Spleen (tissue), 11 donors: Measurements from ENCODE around the gene PRKRIP1. TPM values are rescaled to one million over a fixed set of nuclear protein-coding genes. Genes with fewer than 3 reads are reported as not detected.

Source experiments
- DNase-seq: peaks from one replicate; pipeline ENCODE4 v3.0.0-alpha.2; 2020
- H3K27ac ChIP-seq, 8 donors: fragments of 200-600 bp; sonication (generic) in 7 of 8; 1 replicate in 4 of 8; 2 replicates in 4 of 8; pipeline versions ENCODE4 v1.5.0 to v1.8.0; 2016 to 2021; ENCODE audit warnings: inconsistent platforms in 4 of 8, mild to moderate bottlenecking in 4 of 8, moderate library complexity in 1 of 8
- H3K27me3 ChIP-seq, 7 donors: fragments of 200-600 bp; sonication (generic) in 6 of 7; replicated peaks in 1 of 7; 1 replicate in 4 of 7; 2 replicates in 3 of 7; pipeline versions ENCODE4 v1.5.0 to v1.8.0; 2016 to 2021; ENCODE audit warnings: inconsistent platforms in 3 of 7, mild to moderate bottlenecking in 1 of 7
- H3K36me3 ChIP-seq, 6 donors: fragments of 200-600 bp; sonication (generic) in 5 of 6; 1 replicate in 4 of 6; 2 replicates in 2 of 6; pipeline versions ENCODE4 v1.5.0 to v1.8.0; 2016 to 2021; ENCODE audit warnings: inconsistent platforms in 2 of 6
- H3K4me1 ChIP-seq, 6 donors: fragments of 200-600 bp; sonication (generic) in 5 of 6; 1 replicate in 3 of 6; 2 replicates in 3 of 6; pipeline versions ENCODE4 v1.5.0 to v1.8.0; 2016 to 2021; ENCODE audit warnings: inconsistent platforms in 3 of 6
- H3K4me3 ChIP-seq, 8 donors: fragments of 200-600 bp; sonication (generic) in 7 of 8; 1 replicate in 4 of 8; 2 replicates in 4 of 8; pipeline versions ENCODE4 v1.5.0 to v1.8.0; 2016 to 2021; ENCODE audit warnings: inconsistent platforms in 4 of 8, mild to moderate bottlenecking in 4 of 8, moderate library complexity in 2 of 8
- H3K9me3 ChIP-seq, 8 donors: fragments of 200-600 bp; sonication (generic) in 7 of 8; 1 replicate in 4 of 8; 2 replicates in 4 of 8; pipeline versions ENCODE4 v1.5.0 to v1.8.0; 2016 to 2021; ENCODE audit warnings: inconsistent platforms in 4 of 8
- CTCF ChIP-seq, 11 experiments: fragments of 200-600 bp in 7 of 11; fragments of 450-650 bp in 4 of 11; sonication (generic) in 4 of 11; IDR thresholded peaks in 8 of 11; conservative IDR thresholded peaks in 3 of 11; 1 replicate in 7 of 11; 2 replicates in 4 of 11; pipeline versions ENCODE4 v1.4.0 to v1.8.0; 2016 to 2021; ENCODE audit warnings: antibody characterized with exemption in 11 of 11, inconsistent platforms in 4 of 11, mild to moderate bottlenecking in 1 of 11
- POLR2A ChIP-seq, 3 donors: fragments of 450-650 bp; IDR thresholded peaks; one replicate each; pipeline ENCODE4 v1.5.1; 2017; ENCODE audit warnings: antibody characterized with exemption in 3 of 3, mild to moderate bottlenecking in 1 of 3
- POLR2AphosphoS5 ChIP-seq, 3 donors: sonication (generic); formaldehyde crosslinking; IDR thresholded peaks; one replicate each; pipeline ENCODE4 v1.5.1; 2017; ENCODE audit warnings: antibody characterized with exemption in 3 of 3
- WGBS, 5 donors: extraction: QIAGEN DNeasy Blood & Tissue Kit in 3 of 5; methylation state at CpG; one replicate each; pipeline versions ENCODE4 v1.1.5 to v1.1.7; 2013 to 2018; 5-methylcytosine and 5-hydroxymethylcytosine counted together
- intact Hi-C: fragments of 100-400 bp; cut with DNase I; formaldehyde crosslinking; loops from one replicate; pipeline ENCODE4 v1.15.0; 2023; ENCODE audit warnings: low total_unique reads
- polyA plus RNA-seq, 3 donors: library from polyadenylated mRNA; stranded (reverse); fragments of 200-250 nt; gene quantifications; one replicate each; pipeline ENCODE4 v1.2.1, GENCODE V29; 2013
- total RNA-seq, 7 donors: library from RNA; depleted of rRNA in 3 of 7; stranded (reverse); fragments of >200 nt in 3 of 7; fragmentation: NEBNext Ultra II Directional in 4 of 7; extraction: Animal tissue kit (Norgen Biotek cat#: 25700) in 4 of 7; gene quantifications; one replicate each; pipeline versions ENCODE4 v1.1.0 to v1.2.1, GENCODE V29; 2016 to 2021
- donor health status: healthy with polysubstance abuse.
- donor health status: DM: no; HTN: no; CAD: no; lungs with moderate emphysema.
- donor health status: DM: no; HTN: no; CAD: no.
- donor health status: Bipolar disorder and iron deficiency.
- donor health status: healthy.
- donor health status: DM: no; HTN: no; CAD: no.
- donor health status: DM: yes; HTN: yes; CAD: no.

The PRKRIP1 gene
- total and polyA plus RNA-seq, 10 donors: 25.0 to 45.7 (median 30.4) TPM

DNA sequence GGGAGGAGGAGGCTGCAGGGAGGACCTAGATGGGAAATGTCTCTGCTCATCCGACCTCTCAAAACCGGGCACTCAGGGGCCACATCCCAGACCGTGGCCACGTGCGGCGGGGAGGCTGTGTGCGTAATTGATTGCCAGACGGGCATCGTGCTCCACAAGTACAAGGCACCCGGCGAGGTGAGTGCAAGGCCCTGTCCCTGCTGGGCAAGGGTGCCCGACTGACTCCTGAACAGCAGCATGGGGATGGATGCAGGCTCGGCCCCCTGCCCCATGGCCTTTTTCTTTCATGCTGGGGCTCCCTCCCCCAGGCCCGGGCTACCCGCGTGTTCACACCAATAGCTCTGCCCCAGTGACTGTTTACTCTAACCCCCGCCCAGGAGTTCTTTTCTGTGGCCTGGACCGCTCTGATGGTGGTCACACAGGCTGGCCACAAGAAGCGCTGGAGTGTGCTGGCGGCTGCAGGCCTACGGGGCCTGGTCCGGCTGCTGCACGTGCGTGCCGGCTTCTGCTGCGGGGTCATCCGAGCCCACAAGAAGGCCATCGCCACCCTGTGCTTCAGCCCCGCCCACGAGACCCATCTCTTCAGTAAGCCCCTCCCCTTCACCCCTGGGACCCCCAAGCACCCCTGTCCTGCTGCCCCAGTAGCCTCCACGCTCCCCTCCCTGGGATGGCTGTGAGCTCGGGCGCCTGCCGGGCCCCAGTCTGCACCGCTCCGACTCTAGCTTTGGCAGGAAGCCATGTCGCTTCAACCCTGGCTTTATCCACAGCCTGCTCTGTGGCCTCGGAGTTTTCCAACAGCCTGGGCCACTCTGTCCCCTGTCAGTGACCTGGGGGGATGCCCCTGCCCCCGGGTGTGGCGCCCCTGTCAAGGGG, 72.6 kb downstream of the PRKRIP1 start:
- Histone ChIP-seq H3K9me3 (no peaks in the 10 kb centered on the region), H3K4me1 (peaks cover 12 to 60% (median 25%) of the 10 kb centered on the region in 6 donors), H3K27me3 (no peaks in the 10 kb centered on the region), H3K4me3 (no peak overlapping the region), H3K36me3 (peaks cover 0 to 65% (median 38%) of the 10 kb centered on the region in 6 donors), H3K27ac (no peak overlapping the region)
- intact Hi-C loops: no loop called here
- DNase-seq: peak; percentile 76
- 80 to 90% (median 86%) methylated on average over 30 to 40 of the region's 40 CpGs for WGBS, 5 donors
- TF ChIP-seq CTCF (IDR thresholded peaks at IDR 0.05 in 8 of 11, conservative IDR thresholded peaks at IDR 0.05 in 3 of 11) (no peak), POLR2A (IDR thresholded peaks at IDR 0.05) (no peak), POLR2AphosphoS5 (IDR thresholded peaks at IDR 0.05) (peak in 1 of 3 donors; percentile 3)

DNA sequence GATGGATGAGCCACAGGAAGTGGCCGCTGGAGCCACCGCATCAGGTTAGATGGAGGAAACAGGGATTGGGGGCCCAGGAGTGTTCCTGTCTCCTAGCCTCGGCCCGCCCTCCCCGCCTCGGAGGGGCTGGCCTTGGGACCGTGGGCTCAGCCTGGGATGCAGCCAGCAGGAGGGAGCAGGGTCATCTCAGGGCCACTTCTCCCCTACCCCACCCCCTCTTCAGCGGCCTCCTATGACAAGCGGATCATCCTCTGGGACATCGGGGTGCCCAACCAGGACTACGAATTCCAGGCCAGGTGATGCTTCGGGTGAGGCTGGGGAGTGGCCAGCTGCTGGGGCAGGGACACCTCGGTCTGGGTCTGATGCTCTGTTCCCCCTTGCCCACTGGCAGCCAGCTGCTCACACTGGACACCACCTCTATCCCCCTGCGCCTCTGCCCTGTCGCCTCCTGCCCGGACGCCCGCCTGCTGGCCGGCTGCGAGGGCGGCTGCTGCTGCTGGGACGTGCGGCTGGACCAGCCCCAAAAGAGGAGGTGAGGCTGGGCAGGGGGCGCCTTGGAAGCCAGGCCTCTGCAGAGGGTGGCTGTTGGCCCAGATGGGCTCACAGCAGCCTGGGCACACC, 73.3 kb downstream of the PRKRIP1 start:
- Histone ChIP-seq H3K27me3 (no peaks in the 10 kb centered on the region), H3K4me3 (no peak overlapping the region), H3K36me3 (peaks cover 0 to 72% (median 38%) of the 10 kb centered on the region in 6 donors), H3K27ac (peak overlapping the region in 1 of 8 donors; percentile 27), H3K9me3 (no peaks in the 10 kb centered on the region), H3K4me1 (peaks cover 9 to 53% (median 19%) of the 10 kb centered on the region in 6 donors)
- peak; percentile 74 for DNase-seq
- intact Hi-C loops: no loop called here
- no peak for TF ChIP-seq CTCF (IDR thresholded peaks at IDR 0.05 in 8 of 11, conservative IDR thresholded peaks at IDR 0.05 in 3 of 11)
- TF ChIP-seq POLR2AphosphoS5 (IDR thresholded peaks at IDR 0.05): peak in 2 of 3 donors; percentile 28 to 62
- 50 to 91% (median 82%) methylated on average over 6 to 24 of the region's 24 CpGs for WGBS, 5 donors

DNA sequence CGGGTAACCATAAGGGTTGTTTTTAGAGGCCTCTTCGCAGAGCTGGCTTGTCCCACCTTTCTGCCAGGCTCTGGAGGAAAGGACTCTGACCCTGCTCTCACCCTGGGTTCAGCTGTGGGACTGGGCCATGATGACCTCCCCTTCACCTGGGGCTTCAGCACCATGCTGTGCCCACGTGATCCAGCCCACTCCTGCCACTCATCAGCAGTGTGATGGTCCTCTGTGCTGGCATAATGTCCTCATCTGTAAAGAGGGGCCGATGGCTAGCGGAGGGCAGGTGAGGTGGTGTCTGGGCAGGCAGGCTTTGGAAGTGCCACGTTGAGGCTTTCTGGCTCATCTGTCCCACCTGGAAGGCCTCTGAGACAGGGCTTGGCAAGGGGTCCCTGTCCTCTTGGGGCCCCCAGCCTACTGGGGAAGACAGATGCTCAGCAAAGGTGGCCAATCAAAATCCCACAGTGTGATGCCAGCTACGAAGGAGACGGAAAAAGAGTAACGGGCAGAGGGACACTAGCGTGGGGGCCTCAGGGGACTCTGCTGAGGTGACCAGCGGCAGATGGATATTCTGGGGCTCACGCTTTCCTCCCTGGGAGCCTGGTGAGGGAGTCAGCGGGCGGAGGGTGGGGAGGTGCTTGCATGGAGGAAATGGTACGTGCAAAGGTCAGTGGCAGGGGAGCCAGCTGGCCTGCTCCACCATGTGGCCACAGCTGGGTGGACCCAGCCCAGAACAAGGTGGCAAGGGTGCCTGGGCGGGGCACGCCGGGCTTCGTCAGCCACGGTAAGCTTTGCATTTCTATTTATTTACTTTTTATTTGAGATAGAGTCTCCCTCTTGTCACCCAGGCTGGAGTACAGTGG, 74.0 kb downstream of the PRKRIP1 start:
- H3K27ac ChIP-seq: peak overlapping the region in 1 of 8 donors; percentile 27
- peak; percentile 75 for DNase-seq
- peaks cover 0 to 79% (median 38%) of the 10 kb centered on the region in 6 donors for H3K36me3 ChIP-seq
- no peaks in the 10 kb centered on the region for H3K9me3 ChIP-seq
- no peak overlapping the region for H3K4me3 ChIP-seq
- 72 to 87% (median 76%) methylated on average over 16 to 20 of the region's 20 CpGs for WGBS, 5 donors
- TF ChIP-seq CTCF (IDR thresholded peaks at IDR 0.05 in 8 of 11, conservative IDR thresholded peaks at IDR 0.05 in 3 of 11) (no peak), POLR2AphosphoS5 (IDR thresholded peaks at IDR 0.05) (peak; percentile 39 to 60 (median 46))
- H3K4me1 ChIP-seq: peaks cover 9 to 49% (median 17%) of the 10 kb centered on the region in 6 donors
- intact Hi-C loops: no loop called here
- H3K27me3 ChIP-seq: no peaks in the 10 kb centered on the region
